NCI-H748 (cell line): ENCODE results near the gene ATG16L2.

Source experiments
- DNase-seq: peaks from one replicate; lab custom pipeline; 2025; ENCODE audit not compliant: unreplicated experiment; lab: John Stamatoyannopoulos, UW

Gene ATG16L2

GRCh38 chr11:72814286-72815109, at the start of gene ATG16L2:
ATG16L2 (plus strand) TSS chr11:72814411; CDS start chr11:72814446, 35 bp downstream.
- peak; percentile 93 for DNase-seq

GRCh38 chr11:72764503-72764902, 49.7 kb upstream of the ATG16L2 start:
- DNase-seq: peak; percentile 96

- no peak for DNase-seq
Observed at GRCh38 chr11:72766152-72766902, 47.9 kb upstream of the ATG16L2 start.

DNA sequence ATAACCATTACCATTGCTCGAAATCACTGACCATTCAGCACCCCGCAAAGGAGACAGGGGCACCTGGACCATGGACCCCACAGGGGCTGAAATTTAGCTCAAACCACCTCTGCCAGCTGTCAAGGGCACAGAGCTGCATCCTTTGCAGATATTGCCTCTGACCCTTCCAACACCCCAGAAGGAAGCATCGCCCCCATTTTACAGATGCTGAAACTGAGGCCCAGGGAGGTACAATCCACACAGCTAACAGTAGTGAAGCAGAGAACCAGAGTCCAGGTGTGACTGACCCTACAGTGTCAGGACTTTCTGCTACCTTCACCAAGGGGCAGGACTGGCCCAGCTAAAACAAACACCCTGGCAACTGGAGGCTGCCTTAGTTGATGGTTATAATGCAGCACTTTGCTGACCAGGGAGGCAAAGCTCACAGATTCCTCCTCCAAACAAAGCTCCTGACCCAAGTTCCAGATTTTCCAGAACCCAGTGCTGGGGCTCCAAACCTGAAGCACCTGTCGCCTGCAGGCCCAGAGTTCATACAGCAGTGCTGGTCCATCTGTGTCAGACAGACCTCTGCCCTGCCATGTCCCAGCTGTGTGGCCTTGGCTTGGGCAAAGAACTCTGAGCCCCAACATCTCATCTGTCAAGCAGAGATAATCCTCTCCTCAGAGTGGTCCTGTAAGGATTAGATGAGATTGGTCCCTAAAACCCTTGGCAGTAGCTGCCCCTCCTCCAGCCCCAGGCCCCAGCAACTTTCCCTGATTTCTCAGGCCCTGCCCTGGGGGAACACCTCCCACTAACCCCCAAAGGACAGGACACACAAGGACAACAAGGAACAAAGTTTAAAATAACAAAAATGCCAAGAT, 46.8 kb upstream of the ATG16L2 start:
- no peak for DNase-seq

DNA sequence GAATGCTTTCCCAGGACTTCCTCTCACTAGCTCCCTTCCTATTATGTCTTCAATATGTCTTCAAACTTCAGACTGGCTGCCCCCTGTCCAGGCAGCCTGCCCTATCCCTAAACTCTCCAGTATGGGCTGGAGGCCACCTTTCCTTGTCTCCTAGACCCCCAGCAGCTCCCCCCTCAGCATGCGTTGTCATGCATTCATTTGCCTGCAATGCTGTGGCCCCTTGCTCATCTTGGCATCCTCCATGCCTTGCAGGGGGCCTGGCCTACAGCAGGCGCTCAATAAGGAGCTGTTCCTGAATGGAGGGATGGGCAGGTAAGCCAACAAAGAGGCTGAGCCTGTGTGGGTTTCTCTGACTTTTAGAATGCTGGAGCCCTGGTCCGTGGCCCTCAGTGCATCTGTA, 45.6 kb upstream of the ATG16L2 start:
- no peak for DNase-seq

DNA sequence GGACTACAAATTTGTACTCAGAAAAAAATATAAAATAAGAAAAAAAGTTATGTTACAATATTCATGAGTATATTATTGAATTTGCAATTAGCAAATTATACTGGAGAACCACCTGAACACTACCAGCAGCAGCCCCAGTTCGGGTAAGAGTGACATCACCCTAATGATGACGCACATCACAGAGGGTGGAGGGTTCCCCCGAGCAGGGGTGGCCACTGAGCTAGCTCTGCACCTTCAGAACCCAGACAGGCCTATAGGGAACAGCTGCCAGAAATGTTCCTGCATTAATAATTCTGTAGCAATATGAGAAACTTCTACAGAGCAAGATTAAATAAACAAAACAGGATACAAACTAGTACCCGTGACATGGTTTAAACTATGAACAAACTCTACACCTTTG, 44.5 kb upstream of the ATG16L2 start:
- no peak for DNase-seq

DNA sequence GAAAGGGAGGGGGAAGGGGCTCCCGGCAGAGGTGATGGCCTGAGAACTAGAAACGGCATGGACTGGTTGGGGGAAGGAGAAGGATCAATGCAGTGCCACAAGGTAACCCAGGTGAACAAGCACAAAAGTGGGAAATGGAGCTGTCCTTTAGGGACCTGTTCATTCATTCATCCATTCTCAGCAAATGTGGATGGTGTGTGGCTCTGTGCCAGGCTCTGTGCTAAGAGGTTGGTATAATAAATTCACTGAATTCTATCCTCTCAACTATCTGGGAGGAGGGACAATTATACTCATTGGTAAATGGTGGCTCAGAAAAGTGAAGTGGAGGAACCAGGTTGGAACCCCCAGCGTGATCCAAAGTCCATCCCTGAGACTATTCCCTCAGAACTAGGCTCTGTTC, 43.4 kb upstream of the ATG16L2 start:
- DNase-seq: no peak

DNA sequence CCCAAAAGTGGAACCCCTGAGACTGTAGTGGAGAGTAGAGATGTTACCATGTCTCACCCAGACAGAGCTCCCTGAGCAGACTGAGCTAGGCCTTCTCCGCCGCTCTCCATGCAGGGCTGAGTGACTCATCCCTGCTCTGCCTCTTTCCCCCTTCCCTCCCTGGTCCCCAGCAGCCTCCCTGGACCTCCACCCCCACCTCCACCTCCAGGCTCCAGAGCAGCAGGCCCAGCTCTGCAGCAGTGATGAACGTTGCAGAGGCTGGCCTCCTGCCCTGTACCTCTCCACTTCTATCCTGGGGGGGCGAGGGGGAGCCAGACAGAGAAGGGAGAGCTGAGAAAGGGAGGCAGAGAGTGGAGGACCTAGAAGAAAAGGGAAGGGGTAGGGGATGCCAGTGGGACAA, 42.7 kb upstream of the ATG16L2 start:
- no peak for DNase-seq

- DNase-seq: no peak
Observed at GRCh38 chr11:72772059-72772458, 42.2 kb upstream of the ATG16L2 start.

- DNase-seq: no peak
Observed at GRCh38 chr11:72773291-72773690, 40.9 kb upstream of the ATG16L2 start.

DNA sequence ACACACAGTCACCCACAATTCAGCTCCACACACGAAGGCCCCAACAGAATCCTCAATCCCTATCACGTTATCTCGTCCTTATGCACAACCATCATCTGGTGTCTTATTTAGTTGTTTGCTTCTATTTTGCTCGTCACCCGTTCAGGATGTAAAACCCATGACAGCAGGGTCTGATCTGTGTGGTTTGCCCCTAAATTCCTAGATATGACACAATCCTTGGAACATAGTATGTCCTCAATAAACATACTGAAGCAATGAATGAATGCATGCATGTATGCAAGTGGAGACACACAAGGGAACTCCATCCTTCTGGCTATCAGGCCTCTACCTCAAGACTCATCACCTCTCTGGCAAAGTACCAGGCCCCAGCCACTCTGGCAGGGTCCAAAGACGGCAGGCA, 40.5 kb upstream of the ATG16L2 start:
- no peak for DNase-seq

GRCh38 chr11:72774499-72774898, 39.7 kb upstream of the ATG16L2 start:
- DNase-seq: no peak

DNA sequence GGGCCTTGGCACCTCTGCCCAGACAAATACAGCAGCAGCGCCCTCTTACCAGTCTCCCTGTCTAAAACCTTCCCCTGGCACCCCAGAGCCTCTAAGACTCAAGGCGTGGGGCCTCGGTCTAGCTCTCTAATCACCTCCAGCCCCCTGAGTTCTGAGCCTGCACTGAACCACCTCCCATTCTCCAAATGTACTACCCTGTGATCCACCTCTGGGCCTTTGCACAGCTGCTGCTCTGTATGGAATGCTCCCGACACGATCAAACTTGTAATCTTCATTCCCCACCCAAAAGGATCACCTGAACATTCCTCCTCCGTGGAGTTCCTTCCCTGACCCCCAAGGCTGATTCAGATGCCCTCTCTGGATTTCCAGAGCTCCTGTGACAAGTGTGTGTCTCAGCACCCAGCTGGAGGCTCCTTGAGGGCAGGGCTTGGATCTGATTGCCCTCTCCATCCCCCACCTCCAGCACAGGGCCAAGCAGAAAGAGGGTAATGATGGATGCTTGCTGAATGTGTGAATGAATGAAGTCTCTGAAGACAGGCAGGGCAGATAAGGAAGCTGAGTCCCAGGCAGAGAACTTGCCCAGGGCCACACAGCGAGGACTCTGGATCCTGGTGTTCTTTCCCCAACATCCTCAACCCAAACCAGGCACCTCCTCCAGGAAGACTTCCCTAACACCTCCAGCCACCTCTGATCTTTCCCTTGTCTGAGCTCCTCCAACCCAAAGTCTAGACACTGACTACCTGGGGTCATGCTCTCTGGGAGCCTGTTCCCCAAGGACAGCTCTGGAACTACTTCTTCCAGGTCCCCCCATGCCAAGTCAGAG, 38.7 kb upstream of the ATG16L2 start:
- no peak for DNase-seq

- DNase-seq: no peak
Observed at GRCh38 chr11:72776117-72776843, 37.9 kb upstream of the ATG16L2 start.

- DNase-seq: no peak
Observed at GRCh38 chr11:72776844-72777754, 37.1 kb upstream of the ATG16L2 start.

GRCh38 chr11:72777755-72778278, 36.4 kb upstream of the ATG16L2 start:
- no peak for DNase-seq

DNA sequence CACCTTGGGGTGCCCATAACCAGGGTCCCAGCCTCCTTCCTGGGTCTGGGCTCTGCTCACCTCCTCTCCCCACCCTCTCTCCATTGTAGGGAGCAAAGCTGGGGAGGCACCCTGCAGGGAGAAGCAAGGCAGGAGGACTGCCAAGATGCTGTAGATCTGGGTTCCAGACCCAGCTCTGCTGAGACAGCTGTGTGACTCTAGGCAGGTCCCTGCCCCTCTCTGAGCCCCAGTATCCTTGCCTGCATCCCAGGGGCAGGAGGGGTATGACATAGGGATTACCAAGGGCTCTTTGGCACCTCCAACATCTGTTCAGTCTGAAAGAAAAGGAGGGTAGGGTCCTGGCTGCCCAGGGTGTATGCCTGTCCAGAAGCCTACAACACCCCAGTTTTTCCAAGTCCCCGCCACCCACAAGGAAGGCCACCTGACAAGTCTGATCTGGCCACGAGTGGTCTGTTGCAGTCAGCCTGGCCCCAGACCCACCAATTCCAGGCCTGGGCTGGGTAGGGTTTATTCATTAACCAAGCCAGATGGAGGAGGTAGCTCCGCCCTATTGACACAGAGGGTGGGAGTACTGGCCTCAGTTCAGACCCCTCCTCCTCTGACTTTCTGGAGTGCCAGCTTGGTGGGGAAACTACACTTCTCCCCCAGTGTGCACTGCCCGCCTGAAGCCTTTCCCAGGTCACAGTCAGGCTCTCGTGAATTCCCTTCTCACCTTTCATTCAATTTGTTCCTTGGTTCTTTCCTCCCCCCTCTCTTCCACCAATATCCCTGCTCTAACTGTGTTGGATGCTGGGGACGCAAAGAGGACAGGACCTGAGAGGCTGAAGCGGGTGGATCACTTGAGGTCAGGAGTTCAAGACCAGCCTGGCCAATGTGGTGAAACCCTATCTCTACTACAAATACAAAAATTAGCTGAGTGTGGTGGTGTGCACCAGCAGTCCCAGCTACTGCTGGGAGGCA, 35.4 kb upstream of the ATG16L2 start:
- DNase-seq: no peak
